Ovary (tissue), 3 donors: ENCODE data around the gene ITPR1.

Source experiments
- CTCF ChIP-seq, 3 donors: fragments of 450-650 bp in 2 of 3; fragments of 200-600 bp in 1 of 3; IDR thresholded peaks; one replicate each; pipeline versions ENCODE4 v1.5.1 to v1.8.0; 2016 to 2022; ENCODE audit warnings: antibody characterized with exemption in 3 of 3, mild to moderate bottlenecking in 1 of 3
- POLR2A ChIP-seq: fragments of 450-650 bp; IDR thresholded peaks from one replicate; pipeline ENCODE4 v1.6.1; 2017; ENCODE audit warnings: antibody characterized with exemption, mild to moderate bottlenecking, moderate library complexity
- donor health status: DM: no; HTN: no; CAD: no.

GRCh38 chr3:4666071-4666470 is 172.9 kb downstream of the ITPR1 start:
- TF ChIP-seq POLR2A (no peak), CTCF (IDR thresholded peaks at IDR 0.05) (no peak)
